ENCODE data around the gene SNAP91.
"Not testable (repeated sequence)": the region's sequence is repeated elsewhere in the genome, so short reads cannot be mapped to it uniquely, and the experiment has no call there.

GRCh38 chr6:83629908-83630307 lies 79.0 kb downstream of the SNAP91 start:
- TF ChIP-seq, protein P1, sequence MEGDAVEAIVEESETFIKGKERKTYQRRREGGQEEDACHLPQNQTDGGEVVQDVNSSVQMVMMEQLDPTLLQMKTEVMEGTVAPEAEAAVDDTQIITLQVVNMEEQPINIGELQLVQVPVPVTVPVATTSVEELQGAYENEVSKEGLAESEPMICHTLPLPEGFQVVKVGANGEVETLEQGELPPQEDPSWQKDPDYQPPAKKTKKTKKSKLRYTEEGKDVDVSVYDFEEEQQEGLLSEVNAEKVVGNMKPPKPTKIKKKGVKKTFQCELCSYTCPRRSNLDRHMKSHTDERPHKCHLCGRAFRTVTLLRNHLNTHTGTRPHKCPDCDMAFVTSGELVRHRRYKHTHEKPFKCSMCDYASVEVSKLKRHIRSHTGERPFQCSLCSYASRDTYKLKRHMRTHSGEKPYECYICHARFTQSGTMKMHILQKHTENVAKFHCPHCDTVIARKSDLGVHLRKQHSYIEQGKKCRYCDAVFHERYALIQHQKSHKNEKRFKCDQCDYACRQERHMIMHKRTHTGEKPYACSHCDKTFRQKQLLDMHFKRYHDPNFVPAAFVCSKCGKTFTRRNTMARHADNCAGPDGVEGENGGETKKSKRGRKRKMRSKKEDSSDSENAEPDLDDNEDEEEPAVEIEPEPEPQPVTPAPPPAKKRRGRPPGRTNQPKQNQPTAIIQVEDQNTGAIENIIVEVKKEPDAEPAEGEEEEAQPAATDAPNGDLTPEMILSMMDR (IDR thresholded peaks at IDR 0.05 in 8 of 11, conservative IDR thresholded peaks at IDR 0.05 in 3 of 11), result not testable (repeated sequence)
- TF ChIP-seq POLR2AphosphoS5 (IDR thresholded peaks at IDR 0.05), result not testable (repeated sequence)

Data from spleen (tissue), 7 donors.